GM12878 (cell line): ENCODE measurements around the gene PTCD3. TPM values are rescaled to one million over a fixed set of nuclear protein-coding genes. Genes with fewer than 3 reads are reported as not detected.

Experiments used
- ATAC-seq: fragments of 200-7000 bp; cut with Tn5 transposase; 3 replicates; pipeline ENCODE4 v1.9.1; 2020; ENCODE audit warnings: mild to moderate bottlenecking, moderate library complexity
- BruUV-seq: library from RNA; stranded (reverse); fragments of 400-500 nt; replicated peaks from 2 replicates; lab custom pipeline; 2021; lab: Mats Ljungman, UMichigan
- CTCF ChIA-PET: fragments of 300-600 bp; sonication (Branson Sonifier 250); formaldehyde crosslinking; extraction: SDS; loops from one replicate; lab custom pipeline; 2021; ENCODE audit warnings: inconsistent platforms; lab: Yijun Ruan, JAX
- POLR2A ChIA-PET: fragments of 350-600 bp; formaldehyde crosslinking; extraction: SDS; loops from one replicate; lab custom pipeline; 2021; ENCODE audit warnings: inconsistent platforms; lab: Charles Lee
- RAD21 ChIA-PET: fragments of 300-600 bp; sonication (Branson Sonifier 250); formaldehyde crosslinking; loops from one replicate; lab custom pipeline; 2023; ENCODE audit warnings: antibody characterized with exemption; ENCODE audit not compliant: unreplicated experiment; lab: Charles Lee
- SMC1A ChIA-PET: fragments of 300-600 bp; sonication (Branson Sonifier 250); formaldehyde crosslinking; loops from one replicate; lab custom pipeline; 2023; ENCODE audit not compliant: unreplicated experiment, uncharacterized antibody; lab: Charles Lee
- DNase-seq: peaks from one replicate; pipeline ENCODE4 v3.0.0-alpha.2; 2011; ENCODE audit warnings: low read depth, low spot score
- FAIRE-seq: peaks from 3 replicates; lab custom pipeline; 2011; peaks lifted over from hg19 to GRCh38; lab: Jason Lieb, UNC
- H2AFZ ChIP-seq: 2 replicates; pipeline ENCODE4 v1.6.0; 2011; ENCODE audit warnings: low read depth, low read length, control low read depth; ENCODE audit not compliant: control insufficient read depth
- H3K27ac ChIP-seq: 2 replicates; pipeline ENCODE4 v1.5.1; 2011; ENCODE audit warnings: control low read depth; ENCODE audit not compliant: control insufficient read depth, insufficient read depth
- H3K27me3 ChIP-seq, 2 experiments: replicated peaks in 1 of 2; 2 replicates each; pipeline versions ENCODE4 v1.6.0 to v1.6.1; 2011; ENCODE audit warnings: low read length in 1 of 2; ENCODE audit not compliant: control insufficient read depth in 2 of 2, insufficient read depth in 2 of 2
- H3K36me3 ChIP-seq, 2 experiments: 2 replicates each; pipeline ENCODE4 v1.5.1; 2011; ENCODE audit warnings: low read length in 1 of 2; ENCODE audit not compliant: control insufficient read depth in 2 of 2, insufficient read depth in 2 of 2
- H3K4me1 ChIP-seq: 2 replicates; pipeline ENCODE4 v1.6.1; 2011; ENCODE audit warnings: mild to moderate bottlenecking, low read length, moderate library complexity, mixed read lengths; ENCODE audit not compliant: control insufficient read depth, insufficient read depth
- H3K4me2 ChIP-seq: 2 replicates; pipeline ENCODE4 v1.6.0; 2011; ENCODE audit warnings: control low read depth; ENCODE audit not compliant: control insufficient read depth, insufficient read depth
- H3K4me3 ChIP-seq: fragments of 200-600 bp; sonication (generic); 2 replicates; pipeline ENCODE4 v1.5.1; 2016
- H3K79me2 ChIP-seq: 2 replicates; pipeline ENCODE4 v1.6.0; 2011; ENCODE audit warnings: low read length; ENCODE audit not compliant: control insufficient read depth, insufficient read depth
- H3K9ac ChIP-seq: 2 replicates; pipeline ENCODE4 v1.8.0; 2011; ENCODE audit warnings: low read length, control low read depth, mixed read lengths; ENCODE audit not compliant: control insufficient read depth, insufficient read depth
- H3K9me3 ChIP-seq: replicated peaks from 3 replicates; pipeline ENCODE4 v1.5.1; 2011; ENCODE audit warnings: mild to moderate bottlenecking, low read length; ENCODE audit not compliant: control insufficient read depth, insufficient read depth
- H4K20me1 ChIP-seq: 2 replicates; pipeline ENCODE4 v1.6.0; 2011; ENCODE audit not compliant: control insufficient read depth, insufficient read depth
- BCLAF1 ChIP-seq: fragments of 450-650 bp; IDR thresholded peaks from 2 replicates; pipeline ENCODE4 v1.6.1; 2017; ENCODE audit warnings: antibody characterized with exemption, mild to moderate bottlenecking, moderate library complexity
- BHLHE40 ChIP-seq, 2 experiments: fragments of 450-650 bp in 1 of 2; IDR thresholded peaks; 2 replicates each; pipeline ENCODE4 v1.6.1; 2011 to 2017; ENCODE audit warnings: low read depth in 2 of 2, borderline replicate concordance in 1 of 2, improper control_type of control experiment in 1 of 2, low read length in 1 of 2, mild to moderate bottlenecking in 1 of 2
- EED ChIP-seq: sonication (generic); IDR thresholded peaks from 2 replicates; pipeline ENCODE4 v1.6.1; 2016; ENCODE audit warnings: antibody characterized with exemption, low read depth
- GABPA ChIP-seq: IDR thresholded peaks from 2 replicates; pipeline ENCODE4 v1.6.1; 2014; ENCODE audit warnings: antibody characterized with exemption, low read depth, mild to moderate bottlenecking, inconsistent platforms
- HDAC2 ChIP-seq: fragments of 200-600 bp; sonication (generic); IDR thresholded peaks from 2 replicates; pipeline ENCODE4 v1.6.1; 2017
- NRF1 ChIP-seq: conservative IDR thresholded peaks from 2 replicates; pipeline ENCODE4 v1.6.1; 2011; ENCODE audit warnings: mild to moderate bottlenecking, low read depth, low read length, improper control_type of control experiment
- PBX3 ChIP-seq: IDR thresholded peaks from 2 replicates; pipeline ENCODE4 v1.6.1; 2011; ENCODE audit warnings: mild to moderate bottlenecking, low read depth, low read length, moderate library complexity; ENCODE audit not compliant: insufficient replicate concordance
- PML ChIP-seq: IDR thresholded peaks from 2 replicates; pipeline ENCODE4 v1.6.1; 2012; ENCODE audit warnings: low read length, inconsistent platforms
- POLR2AphosphoS5 ChIP-seq: IDR thresholded peaks from 2 replicates; pipeline ENCODE4 v1.6.1; 2011; ENCODE audit warnings: mild to moderate bottlenecking, low read length, inconsistent platforms
- SP1 ChIP-seq: IDR thresholded peaks from one replicate; pipeline ENCODE4 v1.6.1; 2011; ENCODE audit warnings: low read depth, low read length
- USF1 ChIP-seq: IDR thresholded peaks from 2 replicates; pipeline ENCODE4 v1.6.1; 2011; ENCODE audit warnings: borderline replicate concordance, low read depth, mild to moderate bottlenecking, moderate library complexity, mixed read lengths, low read length; ENCODE audit not compliant: insufficient read depth; ENCODE audit errors: extremely low read length
- ZNF207 ChIP-seq: fragments of 450-650 bp; IDR thresholded peaks from 2 replicates; pipeline ENCODE4 v1.6.1; 2014; ENCODE audit warnings: antibody characterized with exemption, mild to moderate bottlenecking, borderline replicate concordance
- ZNF274 ChIP-seq: IDR thresholded peaks from one replicate; pipeline ENCODE4 v1.8.0; 2011; ENCODE audit not compliant: insufficient read length, insufficient read depth
- in situ Hi-C: fragments of 300-500 bp; cut with MboI; formaldehyde crosslinking; loops from 9 replicates; pipeline ENCODE4 v1.14.3; 2018; ENCODE audit warnings: mixed read lengths
- intact Hi-C: fragments of 100-400 bp; cut with micrococcal nuclease; formaldehyde crosslinking; loops from one replicate; pipeline ENCODE4 v1.14.2; 2022; ENCODE audit not compliant: unreplicated experiment
- polyA plus RNA-seq, 11 experiments: library from polyadenylated mRNA; depleted of rRNA in 4 of 11; unstranded in 6 of 11; stranded (reverse) in 5 of 11; fragments of >200 nt; fragmentation: Nextera tagmentation in 4 of 11; fragmentation: Illumina TruSeq in 1 of 11; extraction: Ambion mirVana in 4 of 11; extraction: Trizol in 1 of 11; gene quantifications; 1 replicate in 1 of 11; 2 replicates in 10 of 11; pipeline versions ENCODE4 v1.2.1 to v1.2.3, GENCODE V29; 2011 to 2016; ENCODE audit warnings: inconsistent platforms in 2 of 11, missing spikeins in 2 of 11, low read depth in 1 of 11
- total RNA-seq, 4 experiments: library from RNA; depleted of rRNA in 3 of 4; stranded (reverse); fragments of >200 nt in 3 of 4; fragmentation: Illumina TruSeq in 1 of 4; extraction: Trizol in 1 of 4; gene quantifications; 2 replicates each; pipeline versions ENCODE4 v1.2.1 to v1.2.3, GENCODE V29; 2013 to 2021

PTCD3 gene
- total and polyA plus RNA-seq, 10 of the 15 experiments (the other 5 are each of a cell fraction or from before 2014, with no cell fraction given) = 44.7 to 177 (median 127) TPM

GRCh38 chr2:86186431-86186830 is 80.4 kb downstream of the PTCD3 start:
- FAIRE-seq (no peak), ATAC-seq (peak; percentile 58), DNase-seq (no peak)
- BruUV-seq = no TSS peak
- Histone ChIP-seq H3K4me1 (peaks cover 23% of the 10 kb centered on the region), H3K36me3 (peaks cover 0 to 3% of the 10 kb centered on the region in 2 experiments; a peak in 3 of 4 replicates), H2AFZ (no peak overlapping the region), H3K4me2 (peak overlapping the region; percentile 74), H3K4me3 (peak overlapping the region; percentile 8; the same call in 1 of the 2 replicates), H3K9me3 (no peaks in the 10 kb centered on the region; the same call in 2 of the 3 replicates), H3K79me2 (peaks cover 92% of the 10 kb centered on the region), H3K27ac (peak overlapping the region; percentile 78), H3K27me3 (no peaks in the 10 kb centered on the region), H3K9ac (no peak overlapping the region), H4K20me1 (no peaks in the 10 kb centered on the region)
- POLR2A ChIA-PET = interaction anchor here (0.5 to 2.1 kb wide), 5 partner anchors 9 to 625 kb away, joined by 3 to 18 read pairs (median 4); partner anchors contain the start of genes GGCX and IMMT
- in situ Hi-C loops (no loop called here), intact Hi-C loops (no loop called here)
- CTCF ChIA-PET = interaction anchor here (0.6 to 2.5 kb wide), 7 partner anchors 8 to 557 kb away, joined by 3 to 11 read pairs (median 4); partner anchors contain the start of gene IMMT
- RAD21 ChIA-PET = interaction anchor here (0.7 to 1.9 kb wide), 3 partner anchors 10 to 80 kb away, joined by 3 to 4 read pairs (median 3); partner anchors contain the start of gene PTCD3
- SMC1A ChIA-PET = interaction anchor here (1.0 to 2.1 kb wide), 4 partner anchors 8 to 63 kb away, joined by 3 to 14 read pairs (median 8); partner anchors contain the start of gene IMMT
- no peak for TF ChIP-seq SP1
- no peak for TF ChIP-seq ZNF207
- no peak for TF ChIP-seq PML
- TF ChIP-seq ZNF274 = no peak
- TF ChIP-seq POLR2AphosphoS5 = no peak
- TF ChIP-seq PBX3 = no peak
- TF ChIP-seq GABPA = no peak
- no peak for TF ChIP-seq USF1
- no peak for TF ChIP-seq HDAC2
- no peak for TF ChIP-seq EED
- TF ChIP-seq BHLHE40 (IDR thresholded peaks at IDR 0.05; ENCODE audit: borderline replicate concordance in 1 of 2, low read depth in 2 of 2, low read length in 1 of 2) = no peak
- no peak for TF ChIP-seq BCLAF1
- no peak for TF ChIP-seq NRF1
